HG03342 (cell line): ENCODE data around the gene KDM4B.
"Not testable (repeated sequence)": the region's sequence is repeated elsewhere in the genome, so short reads cannot be mapped to it uniquely, and the experiment has no call there.

Source experiments
- ATAC-seq: cut with Tn5 transposase; IDR thresholded peaks from one replicate; pipeline ENCODE4 v1.9.1; 2021; ENCODE audit warnings: mild to moderate bottlenecking, moderate library complexity; ENCODE audit not compliant: unreplicated experiment

KDM4B gene

GRCh38 chr19:4967738-4968461, 1.0 kb upstream of the KDM4B start:
- no peak for ATAC-seq

DNA sequence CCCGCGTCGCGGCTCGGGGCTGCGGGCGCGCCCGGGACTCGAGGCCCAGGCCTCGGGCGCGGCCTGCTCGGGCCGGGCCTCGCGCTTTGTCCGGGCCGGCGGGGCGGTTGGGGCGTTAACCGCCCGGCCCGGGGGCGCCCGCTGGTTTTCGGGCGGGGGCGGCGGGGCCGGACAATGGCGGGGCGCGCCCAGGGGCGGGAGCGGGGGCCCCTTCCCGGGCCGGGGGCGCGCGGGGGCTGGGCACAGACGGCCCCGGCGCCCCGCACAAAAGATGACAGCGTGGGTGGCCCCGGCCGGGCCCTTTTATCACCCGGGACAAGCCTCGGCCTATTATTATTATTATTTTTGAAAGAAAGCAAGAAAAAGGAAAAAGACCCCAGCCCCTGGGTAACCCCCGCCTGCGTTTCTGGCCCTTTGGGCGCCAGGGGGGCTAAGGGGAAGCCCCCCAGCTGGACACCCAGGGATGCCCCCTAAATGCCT, 419 bp downstream of the KDM4B start:
- no peak for ATAC-seq

DNA sequence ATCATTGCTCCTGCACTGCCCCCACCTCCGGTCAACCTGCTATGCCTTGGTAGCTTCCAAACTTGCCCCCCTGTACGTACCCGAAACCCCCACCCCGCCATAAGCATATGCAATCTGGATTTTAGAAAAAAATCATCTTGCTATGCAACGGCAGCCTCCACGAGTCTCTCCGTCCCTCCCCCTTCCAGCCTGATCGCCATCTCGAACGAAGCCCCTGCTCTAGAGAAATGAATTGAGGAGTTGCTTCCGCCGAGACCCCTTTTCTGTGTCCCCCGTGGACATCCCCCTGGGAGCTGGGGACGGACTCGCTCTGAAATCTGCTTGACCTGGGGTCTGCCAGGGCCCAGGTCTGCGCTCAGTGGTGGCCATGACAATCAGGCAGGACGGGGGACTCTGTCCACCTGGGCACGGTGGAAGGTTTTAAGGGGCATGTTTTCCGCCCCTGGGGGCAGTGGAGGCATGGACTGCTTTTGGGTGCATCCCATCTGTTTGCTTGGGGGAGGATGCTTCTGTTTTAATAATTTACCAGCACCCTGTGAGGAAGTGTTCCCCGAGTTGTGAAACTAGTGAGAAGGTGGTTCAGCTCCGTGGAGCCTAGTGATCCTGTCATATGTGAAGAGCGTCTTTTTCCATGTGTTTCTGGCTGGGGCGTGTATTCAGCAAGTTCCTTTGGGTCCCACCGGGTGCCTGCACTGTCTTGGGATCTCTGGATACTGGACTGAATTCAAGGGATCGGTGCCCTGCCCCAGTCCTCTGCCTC, 1.0 kb downstream of the KDM4B start:
- ATAC-seq, result no peak

DNA sequence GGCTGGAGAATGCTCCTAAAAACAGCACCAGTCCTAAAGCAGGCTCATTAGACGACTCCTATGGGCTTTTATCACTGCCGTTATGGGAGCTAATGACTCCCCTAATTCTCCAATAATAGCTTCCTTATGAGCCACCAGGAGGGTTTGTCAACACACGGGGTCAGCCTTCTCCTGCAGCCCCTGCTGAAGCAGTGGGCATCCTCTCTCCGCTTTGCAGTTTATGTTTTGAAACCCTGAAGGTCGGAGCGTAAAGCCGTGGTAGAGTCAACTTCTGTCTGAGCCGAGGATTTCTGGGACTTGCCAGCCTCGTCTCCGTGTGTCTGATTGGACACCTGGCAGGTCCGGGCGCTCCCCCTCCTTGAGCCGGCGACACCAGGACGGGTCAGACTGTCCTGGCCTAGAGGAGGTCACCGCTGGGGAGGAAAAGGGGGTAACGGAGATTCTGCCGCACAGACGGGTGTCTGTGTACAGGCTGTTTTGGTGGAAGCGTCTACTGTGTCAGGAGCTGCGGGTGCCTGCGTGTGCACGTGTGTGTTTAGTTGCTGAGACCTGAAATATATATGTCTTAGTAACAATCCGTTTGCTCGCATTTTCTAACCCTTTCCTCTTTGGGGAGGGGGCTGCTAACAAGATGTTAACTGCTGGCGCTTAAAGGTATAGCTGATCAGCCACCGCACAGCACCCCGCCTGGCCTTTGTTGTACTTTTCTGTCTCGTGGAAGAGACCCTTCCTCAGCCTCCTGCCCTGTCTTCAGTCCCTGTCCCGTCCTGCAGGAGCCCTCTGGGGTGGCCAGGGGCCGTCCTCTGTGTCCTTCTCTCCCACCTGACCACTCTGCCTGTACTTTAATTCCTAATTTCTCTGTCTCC, 1.9 kb downstream of the KDM4B start:
- no peak for ATAC-seq

- ATAC-seq, result no peak
These were observed 2.5 kb downstream of the KDM4B start for GRCh38 chr19:4971424-4971793.

GRCh38 chr19:4971816-4972495, 3.0 kb downstream of the KDM4B start:
- no peak for ATAC-seq

GRCh38 chr19:4972509-4973230, 3.8 kb downstream of the KDM4B start:
- ATAC-seq, result no peak

DNA sequence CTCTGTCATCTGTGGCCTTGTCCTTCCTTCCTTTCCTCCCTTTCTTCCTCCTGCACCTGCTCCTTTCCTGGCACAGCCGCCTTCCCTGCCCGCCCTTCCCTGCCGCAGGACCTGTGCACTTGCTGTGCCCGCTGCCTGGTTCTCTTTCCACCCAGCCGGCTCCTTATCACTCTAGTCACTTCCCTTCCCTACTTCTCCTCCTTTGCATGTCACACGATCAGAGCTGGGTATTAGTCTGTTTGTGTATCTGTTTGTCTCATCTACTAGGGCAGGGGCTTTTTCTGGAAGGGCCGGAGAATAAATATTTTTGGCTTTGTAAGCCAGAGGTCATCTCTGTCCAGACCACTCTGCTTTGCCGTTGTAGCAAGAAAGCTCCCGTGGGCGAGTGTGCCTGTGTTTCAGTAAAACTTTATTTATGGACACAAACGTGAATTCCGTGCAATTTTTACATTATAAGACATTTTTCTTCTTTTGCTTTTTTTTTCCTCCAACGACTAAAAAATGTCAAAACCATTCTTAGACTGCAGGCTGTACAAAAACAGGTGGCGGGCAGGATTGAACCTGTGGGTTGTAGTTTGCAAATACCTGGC, 6.1 kb downstream of the KDM4B start:
- no peak for ATAC-seq

GRCh38 chr19:4975601-4976000, 6.7 kb downstream of the KDM4B start:
- ATAC-seq, result not testable (repeated sequence)

DNA sequence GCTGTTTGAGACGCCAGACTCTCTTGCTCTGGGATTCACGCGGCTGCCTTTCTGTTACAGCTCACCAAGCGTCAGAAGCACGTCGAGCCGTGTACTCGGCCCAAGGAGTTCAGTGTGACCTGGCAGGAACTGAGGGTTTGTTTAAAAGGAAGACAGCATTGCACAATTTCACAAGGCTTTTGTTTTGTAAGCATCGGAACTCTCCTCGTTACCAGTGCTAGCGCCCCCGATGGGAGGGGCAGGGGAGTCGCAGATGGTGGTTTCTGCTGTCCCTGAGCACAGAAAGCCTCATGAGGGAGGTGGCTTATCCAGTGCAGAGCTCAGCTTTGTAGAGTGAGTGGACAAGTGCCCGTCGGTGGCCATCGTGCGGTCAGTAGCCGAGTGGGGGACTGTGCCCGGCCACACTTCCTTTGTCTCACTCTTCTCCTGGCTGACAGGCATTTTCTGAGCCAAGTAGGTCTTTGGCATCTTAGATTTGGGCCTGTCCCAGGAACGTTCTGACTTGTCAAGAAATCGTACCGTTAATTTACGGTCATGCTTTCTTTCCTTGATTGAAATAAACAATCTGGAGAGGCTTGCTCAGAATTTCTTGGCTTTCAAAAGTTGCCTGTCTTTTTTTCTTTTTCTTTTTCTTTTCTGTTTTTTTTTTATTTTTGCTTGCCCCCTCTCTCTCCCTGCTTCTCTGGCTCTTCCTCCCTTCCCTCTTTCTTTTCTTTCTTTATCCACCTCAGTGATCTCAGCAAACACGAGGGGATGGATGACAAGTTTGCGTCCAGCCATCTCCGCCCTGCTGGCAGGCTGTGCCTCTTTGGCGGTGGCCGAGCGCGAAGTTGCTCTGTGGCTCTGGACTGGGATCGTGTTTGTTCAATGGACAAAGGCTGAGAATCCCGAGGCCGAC, 7.7 kb downstream of the KDM4B start:
- ATAC-seq, result no peak

- ATAC-seq, result no peak
These were observed 8.6 kb downstream of the KDM4B start for GRCh38 chr19:4977299-4978174.

DNA sequence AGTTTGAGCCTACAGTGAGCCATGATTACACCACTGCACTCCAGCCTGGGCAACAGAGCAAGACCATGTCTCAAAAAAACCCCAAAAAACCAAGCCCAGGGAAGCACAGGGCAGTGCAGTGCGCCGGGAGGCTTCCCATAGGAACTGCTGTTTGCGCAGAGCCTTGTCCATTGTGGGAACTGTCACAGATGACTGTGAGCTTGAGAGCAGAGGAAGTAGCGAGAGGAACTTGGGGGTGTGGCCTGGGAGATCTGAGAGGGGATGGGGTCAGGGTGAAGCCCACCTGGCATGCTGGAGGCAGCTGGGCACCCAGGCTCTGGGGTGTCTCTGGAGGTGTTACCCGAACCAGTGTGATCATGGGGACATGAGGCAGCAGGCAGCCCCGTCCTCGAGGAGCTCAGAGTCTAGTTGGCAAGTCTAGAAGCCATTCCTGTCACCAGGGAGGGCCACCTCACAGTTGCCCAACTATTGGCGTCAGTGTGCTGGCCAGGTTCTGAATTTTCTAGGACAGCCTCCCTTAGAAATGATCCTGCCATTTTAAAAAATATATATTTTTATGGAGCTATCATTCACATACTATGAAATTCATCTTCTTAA, 10.4 kb downstream of the KDM4B start:
- no peak for ATAC-seq

DNA sequence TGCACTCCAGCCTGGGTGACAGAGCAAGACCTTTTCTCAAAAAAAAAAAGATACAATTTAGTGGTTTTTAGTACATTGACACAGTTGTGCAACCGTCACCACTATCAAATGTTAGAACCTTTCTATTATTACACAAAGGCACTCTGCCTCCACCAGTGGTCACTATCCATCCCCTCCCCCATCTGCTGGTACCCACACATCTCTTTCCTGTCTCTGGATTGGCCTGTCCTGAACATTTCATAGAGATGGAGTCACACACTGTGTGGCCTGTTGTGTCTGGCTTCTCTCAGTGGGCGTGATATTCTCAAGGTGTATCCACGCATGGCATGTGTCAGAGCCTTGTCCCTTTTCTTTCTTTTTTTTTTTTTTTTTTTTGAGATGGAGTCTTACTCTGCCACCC, 11.2 kb downstream of the KDM4B start:
- ATAC-seq, result no peak

- no peak for ATAC-seq
These were observed 12.1 kb downstream of the KDM4B start for GRCh38 chr19:4980838-4981680.

- ATAC-seq, result no peak
These were observed 12.7 kb downstream of the KDM4B start for GRCh38 chr19:4981681-4981958.

DNA sequence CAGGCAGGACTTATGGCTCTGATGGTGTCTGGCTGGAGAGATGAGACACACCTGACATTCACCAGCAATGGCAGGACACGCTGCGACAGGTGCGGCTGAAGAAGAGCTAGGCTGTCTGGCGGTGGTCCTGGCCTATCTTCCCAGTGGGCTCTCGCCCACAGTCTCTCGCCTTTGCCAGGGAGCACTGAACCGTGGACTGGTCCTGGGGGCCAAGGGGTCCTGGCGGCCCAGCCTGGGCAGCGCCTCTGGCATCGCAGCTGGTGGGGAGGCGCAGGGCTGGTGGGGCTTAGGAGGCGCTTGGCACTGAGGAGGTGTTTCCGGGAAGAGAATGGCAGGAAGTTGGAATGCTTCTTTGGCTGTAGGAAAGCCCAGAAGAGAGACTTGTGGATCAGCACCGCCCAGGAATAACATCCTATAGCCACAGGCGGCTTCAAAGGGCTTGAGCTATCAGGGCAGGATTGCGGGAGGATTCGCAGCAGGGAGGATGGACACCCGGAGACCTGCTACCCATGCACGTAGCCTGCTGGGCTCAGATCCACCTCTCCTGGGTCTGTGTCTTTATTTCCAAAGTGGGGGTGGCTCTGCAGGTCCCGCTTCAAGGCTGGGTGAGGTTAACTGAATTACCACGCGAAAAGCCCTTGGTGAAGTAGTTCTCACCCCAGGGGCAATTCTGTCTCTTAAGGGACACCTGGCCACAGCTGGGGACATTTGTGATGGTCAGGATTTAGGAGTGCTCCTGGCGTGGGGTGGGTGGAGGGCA, 14.6 kb downstream of the KDM4B start:
- no peak for ATAC-seq
